ENCODE measurements around the gene ASPG.

The ASPG gene

GRCh38 chr14:104147346-104148125 lies 62.0 kb downstream of the ASPG start:
- DNase-seq (ENCODE audit: low read depth), result no peak
- no peak for TF ChIP-seq CTCF (conservative IDR thresholded peaks at IDR 0.05; ENCODE audit: low read depth, low read length)
- H3K4me3 ChIP-seq (ENCODE audit: low read length), result no peak overlapping the region

- H3K4me3 ChIP-seq (ENCODE audit: low read length), result no peak overlapping the region
- no peak for TF ChIP-seq CTCF (conservative IDR thresholded peaks at IDR 0.05; ENCODE audit: low read depth, low read length)
- DNase-seq (ENCODE audit: low read depth), result no peak
These were observed 63.2 kb downstream of the ASPG start for GRCh38 chr14:104148433-104149277.

DNA sequence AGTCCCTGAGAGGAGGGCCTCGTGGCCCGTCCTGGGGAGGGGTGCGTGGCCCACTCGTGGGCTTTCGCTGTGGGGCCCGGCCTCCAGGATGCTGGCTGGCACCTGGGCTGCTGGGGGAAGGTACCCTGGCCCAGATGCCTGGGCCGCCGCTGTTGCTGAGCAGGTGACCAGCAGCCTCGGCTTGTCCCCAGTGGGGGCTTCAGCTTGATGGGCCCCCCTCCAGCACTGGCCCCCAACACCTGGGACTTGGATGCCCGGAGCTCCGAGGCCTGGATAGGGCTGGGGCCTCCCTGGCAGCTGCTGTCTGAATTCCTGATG lies 63.7 kb downstream of the ASPG start:
- H3K4me3 ChIP-seq (ENCODE audit: low read length), result no peak overlapping the region
- TF ChIP-seq CTCF (conservative IDR thresholded peaks at IDR 0.05; ENCODE audit: low read depth, low read length), result no peak
- no peak for DNase-seq (ENCODE audit: low read depth)

DNA sequence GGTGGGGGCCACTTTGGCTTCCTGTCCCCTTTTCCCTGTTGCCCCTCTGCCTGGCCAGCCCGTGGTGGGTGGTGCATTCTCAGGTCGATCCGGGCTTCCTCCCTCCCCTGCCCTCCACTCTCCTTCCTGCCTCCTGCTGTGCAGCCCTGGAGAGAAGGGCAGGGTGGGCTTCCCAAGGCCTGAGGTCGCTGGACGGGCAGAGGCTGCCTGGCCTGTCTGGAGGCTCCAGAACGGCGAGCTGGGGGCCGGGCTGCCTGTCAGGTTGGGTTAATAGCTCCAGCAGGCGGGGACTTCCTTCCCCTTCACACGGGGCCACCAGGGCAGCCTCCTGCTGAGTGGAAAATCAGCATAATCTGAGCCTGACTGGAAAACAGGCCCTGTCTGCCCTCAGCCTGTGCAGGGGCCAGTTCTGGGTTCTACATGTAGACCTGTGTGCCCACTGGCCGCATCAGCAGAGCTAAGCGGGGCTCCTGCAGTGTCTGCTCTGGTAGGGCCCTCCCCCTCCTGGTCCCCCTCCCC lies 64.2 kb downstream of the ASPG start:
- H3K4me3 ChIP-seq (ENCODE audit: low read length), result no peak overlapping the region
- DNase-seq (ENCODE audit: low read depth), result no peak
- TF ChIP-seq CTCF (conservative IDR thresholded peaks at IDR 0.05; ENCODE audit: low read depth, low read length), result no peak

DNA sequence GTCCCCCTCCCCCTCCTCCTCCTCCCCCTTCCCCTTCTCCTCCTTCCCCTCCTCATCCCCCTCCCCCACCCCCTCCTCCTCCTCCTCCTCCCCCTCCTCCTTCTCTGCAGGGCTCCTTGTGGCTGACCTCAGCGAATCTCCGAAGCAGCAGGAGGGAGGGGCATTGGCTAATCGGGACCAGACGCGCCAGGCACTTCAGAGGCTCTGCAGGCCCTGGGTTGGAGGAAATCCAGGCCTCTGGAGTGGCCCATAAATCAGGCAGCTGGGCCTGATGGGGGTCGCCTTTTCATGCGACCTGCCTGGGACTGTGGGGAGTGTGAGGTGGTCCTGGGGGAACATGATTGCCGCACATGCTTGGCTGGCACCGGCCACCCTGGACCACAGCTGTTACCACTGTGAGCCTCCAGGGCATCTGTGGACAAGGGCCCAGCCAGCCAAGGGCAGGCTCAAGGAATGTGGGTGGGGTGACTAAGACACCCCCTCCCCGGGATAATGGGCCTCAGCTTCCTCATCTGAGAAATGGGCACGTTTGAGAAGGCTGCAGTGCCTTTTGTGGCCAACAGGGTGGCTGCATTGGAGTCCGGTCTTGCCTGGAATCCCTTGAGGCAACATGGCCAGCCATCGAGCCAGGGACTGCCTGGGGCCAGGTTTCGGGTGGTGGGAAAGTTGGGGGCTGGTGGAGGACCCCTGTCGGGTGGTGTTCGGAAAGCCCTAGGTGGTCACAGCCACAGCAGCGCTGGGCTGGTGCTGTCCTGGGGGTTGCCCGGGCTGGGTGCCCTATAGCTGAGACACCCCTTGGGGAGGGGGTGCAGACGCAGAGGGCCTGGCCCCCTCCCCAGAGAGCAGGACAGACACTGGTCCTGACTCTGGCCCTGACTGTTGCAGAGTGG lies 64.9 kb downstream of the ASPG start:
- peak; percentile 28 for TF ChIP-seq CTCF (conservative IDR thresholded peaks at IDR 0.05; ENCODE audit: low read depth, low read length)
- no peak overlapping the region for H3K4me3 ChIP-seq (ENCODE audit: low read length)
- DNase-seq (ENCODE audit: low read depth), result peak; percentile 46

DNA sequence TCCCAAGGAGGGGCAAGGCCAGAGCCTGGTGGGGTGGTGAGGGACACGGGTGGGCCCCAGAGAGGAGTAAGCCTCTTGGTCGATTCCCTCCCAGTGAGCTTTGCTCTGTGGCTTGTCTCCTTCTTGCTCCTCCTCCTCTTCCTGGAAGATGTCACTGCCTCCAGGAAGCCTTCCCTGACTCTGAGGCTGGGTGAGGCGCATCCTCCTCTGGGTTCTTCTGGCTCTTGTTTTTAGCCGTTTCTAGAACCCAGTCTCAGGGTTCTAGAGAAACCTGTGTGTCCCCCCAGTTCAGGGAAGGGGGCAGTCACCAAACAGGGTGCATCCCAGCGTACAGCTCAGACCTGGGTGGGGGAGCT lies 65.5 kb downstream of the ASPG start:
- no peak overlapping the region for H3K4me3 ChIP-seq (ENCODE audit: low read length)
- no peak for DNase-seq (ENCODE audit: low read depth)
- TF ChIP-seq CTCF (conservative IDR thresholded peaks at IDR 0.05; ENCODE audit: low read depth, low read length), result no peak
